Measurements from ENCODE around the gene HS3ST5.

The HS3ST5 gene

GRCh38 chr6:114170958-114171387, 171.8 kb downstream of the HS3ST5 start:
- no peak for TF ChIP-seq FOXP2 (optimal IDR thresholded peaks at IDR 0.05; ENCODE audit: borderline replicate concordance, extremely low read depth, extremely low read length, insufficient read depth)
- TF ChIP-seq, protein P1, sequence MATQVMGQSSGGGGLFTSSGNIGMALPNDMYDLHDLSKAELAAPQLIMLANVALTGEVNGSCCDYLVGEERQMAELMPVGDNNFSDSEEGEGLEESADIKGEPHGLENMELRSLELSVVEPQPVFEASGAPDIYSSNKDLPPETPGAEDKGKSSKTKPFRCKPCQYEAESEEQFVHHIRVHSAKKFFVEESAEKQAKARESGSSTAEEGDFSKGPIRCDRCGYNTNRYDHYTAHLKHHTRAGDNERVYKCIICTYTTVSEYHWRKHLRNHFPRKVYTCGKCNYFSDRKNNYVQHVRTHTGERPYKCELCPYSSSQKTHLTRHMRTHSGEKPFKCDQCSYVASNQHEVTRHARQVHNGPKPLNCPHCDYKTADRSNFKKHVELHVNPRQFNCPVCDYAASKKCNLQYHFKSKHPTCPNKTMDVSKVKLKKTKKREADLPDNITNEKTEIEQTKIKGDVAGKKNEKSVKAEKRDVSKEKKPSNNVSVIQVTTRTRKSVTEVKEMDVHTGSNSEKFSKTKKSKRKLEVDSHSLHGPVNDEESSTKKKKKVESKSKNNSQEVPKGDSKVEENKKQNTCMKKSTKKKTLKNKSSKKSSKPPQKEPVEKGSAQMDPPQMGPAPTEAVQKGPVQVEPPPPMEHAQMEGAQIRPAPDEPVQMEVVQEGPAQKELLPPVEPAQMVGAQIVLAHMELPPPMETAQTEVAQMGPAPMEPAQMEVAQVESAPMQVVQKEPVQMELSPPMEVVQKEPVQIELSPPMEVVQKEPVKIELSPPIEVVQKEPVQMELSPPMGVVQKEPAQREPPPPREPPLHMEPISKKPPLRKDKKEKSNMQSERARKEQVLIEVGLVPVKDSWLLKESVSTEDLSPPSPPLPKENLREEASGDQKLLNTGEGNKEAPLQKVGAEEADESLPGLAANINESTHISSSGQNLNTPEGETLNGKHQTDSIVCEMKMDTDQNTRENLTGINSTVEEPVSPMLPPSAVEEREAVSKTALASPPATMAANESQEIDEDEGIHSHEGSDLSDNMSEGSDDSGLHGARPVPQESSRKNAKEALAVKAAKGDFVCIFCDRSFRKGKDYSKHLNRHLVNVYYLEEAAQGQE (IDR thresholded peaks at IDR 0.05; ENCODE audit: insufficient read depth in 1 of 2, low read depth in 2 of 2, low read length in 2 of 2), result no peak
- no peak for TF ChIP-seq SIN3A (IDR thresholded peaks at IDR 0.05; ENCODE audit: borderline replicate concordance, insufficient read depth, low read length)
- no peak for TF ChIP-seq POLR2AphosphoS5 (IDR thresholded peaks at IDR 0.05; ENCODE audit: low read depth, low read length)
- no peak for TF ChIP-seq TAF1 (IDR thresholded peaks at IDR 0.05; ENCODE audit: borderline replicate concordance, insufficient read depth, low read length)

GRCh38 chr6:114170372-114170771, 172.5 kb downstream of the HS3ST5 start:
- TF ChIP-seq, protein P1 (IDR thresholded peaks at IDR 0.05; ENCODE audit: insufficient read depth in 1 of 2, low read depth in 2 of 2, low read length in 2 of 2), result no peak
- TF ChIP-seq POLR2AphosphoS5 (IDR thresholded peaks at IDR 0.05; ENCODE audit: low read depth, low read length), result no peak
- TF ChIP-seq TAF1 (IDR thresholded peaks at IDR 0.05; ENCODE audit: borderline replicate concordance, insufficient read depth, low read length), result no peak
- no peak for TF ChIP-seq FOXP2 (optimal IDR thresholded peaks at IDR 0.05; ENCODE audit: borderline replicate concordance, extremely low read depth, extremely low read length, insufficient read depth)
- no peak for TF ChIP-seq SIN3A (IDR thresholded peaks at IDR 0.05; ENCODE audit: borderline replicate concordance, insufficient read depth, low read length)

DNA sequence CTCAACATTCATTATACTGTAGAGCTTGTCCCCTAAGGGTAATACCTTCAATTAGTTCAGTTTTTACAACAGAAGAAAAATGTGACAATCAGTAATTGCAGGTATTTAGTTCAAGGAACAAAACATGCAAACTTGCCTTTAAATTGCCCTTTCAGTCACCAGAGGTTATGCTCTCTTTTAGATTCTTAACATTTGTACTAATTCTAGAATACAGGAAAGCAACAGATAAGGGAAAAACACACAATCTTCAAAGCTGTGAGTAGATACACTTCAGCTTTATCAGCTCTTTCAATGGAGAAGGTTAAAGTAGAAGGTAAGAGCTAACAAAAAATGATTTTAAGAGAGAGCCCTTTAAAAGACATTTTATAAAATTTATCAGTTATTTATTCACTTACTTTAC, 173.1 kb downstream of the HS3ST5 start:
- TF ChIP-seq TAF1 (IDR thresholded peaks at IDR 0.05; ENCODE audit: borderline replicate concordance, insufficient read depth, low read length) (no peak), SIN3A (IDR thresholded peaks at IDR 0.05; ENCODE audit: borderline replicate concordance, insufficient read depth, low read length) (no peak)

DNA sequence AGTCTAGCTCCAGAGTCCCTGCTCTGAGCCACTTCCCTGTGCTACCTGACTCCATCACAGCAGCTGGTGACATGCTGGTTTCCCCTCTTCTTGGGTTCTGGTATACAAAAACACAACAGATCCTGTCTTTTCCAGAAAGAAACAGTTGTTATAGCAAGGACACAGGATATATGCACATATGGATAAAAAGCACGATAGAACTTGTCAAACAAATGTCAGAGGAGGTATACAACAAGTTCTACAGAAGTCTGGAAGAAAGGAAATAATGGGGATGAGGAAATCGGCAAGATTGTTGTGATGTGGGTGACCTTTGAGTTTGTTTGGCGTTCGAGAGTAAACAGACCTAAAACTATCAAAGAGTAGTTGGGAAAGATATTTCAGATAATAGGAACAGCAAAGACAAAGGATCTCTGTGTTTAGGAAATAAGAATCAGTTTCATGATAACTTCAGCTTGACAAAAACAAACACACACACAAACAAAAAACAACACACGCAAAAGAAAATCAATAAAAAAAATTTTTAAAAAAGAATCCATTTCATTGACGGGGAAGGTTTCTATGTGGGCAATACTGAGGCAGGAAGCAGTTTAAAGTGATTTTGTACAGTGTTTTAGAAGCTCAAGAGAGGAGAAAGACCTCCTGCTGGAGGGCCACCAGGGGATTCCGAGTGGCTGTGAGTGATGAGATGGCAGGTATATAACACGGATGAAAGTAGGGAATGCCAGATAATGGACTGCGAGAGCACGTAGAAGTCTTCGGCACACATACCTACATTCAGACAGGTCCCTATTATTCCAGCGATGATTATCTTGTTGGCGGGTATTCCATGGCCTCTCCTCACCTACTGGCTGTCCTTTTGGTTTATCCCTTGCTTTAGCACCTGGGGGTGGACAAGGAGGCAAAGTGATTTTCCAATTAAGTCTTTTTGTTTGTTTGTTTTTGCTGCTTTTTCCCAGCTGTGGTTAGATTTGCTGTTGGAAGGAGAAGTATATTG, 174.9 kb downstream of the HS3ST5 start:
- TF ChIP-seq FOXP2 (optimal IDR thresholded peaks at IDR 0.05; ENCODE audit: borderline replicate concordance, extremely low read depth, extremely low read length, insufficient read depth), result no peak
- TF ChIP-seq POLR2AphosphoS5 (IDR thresholded peaks at IDR 0.05; ENCODE audit: low read depth, low read length), result no peak
- TF ChIP-seq TAF1 (IDR thresholded peaks at IDR 0.05; ENCODE audit: borderline replicate concordance, insufficient read depth, low read length), result no peak
- no peak for TF ChIP-seq SIN3A (IDR thresholded peaks at IDR 0.05; ENCODE audit: borderline replicate concordance, insufficient read depth, low read length)
- TF ChIP-seq, protein P1 (IDR thresholded peaks at IDR 0.05; ENCODE audit: insufficient read depth in 1 of 2, low read depth in 2 of 2, low read length in 2 of 2), result no peak

DNA sequence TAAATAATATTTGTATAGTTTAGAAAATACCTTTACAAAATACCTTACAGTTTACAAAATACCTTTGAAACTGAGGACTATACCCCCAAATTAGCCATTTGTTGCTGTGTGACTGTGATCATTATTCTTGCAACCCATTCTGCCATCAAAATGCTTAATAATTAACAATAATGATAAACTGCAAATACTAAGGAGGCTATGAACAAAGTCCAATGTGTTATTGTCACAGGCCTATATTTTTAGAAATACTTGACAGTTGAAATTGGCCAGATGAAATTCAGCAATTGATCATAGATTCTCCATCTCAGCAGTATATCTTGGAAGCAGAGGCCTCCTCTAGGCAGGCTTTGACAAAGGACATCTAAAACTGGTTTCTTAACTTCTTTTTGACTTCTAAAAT, 178.6 kb downstream of the HS3ST5 start:
- TF ChIP-seq FOXP2 (optimal IDR thresholded peaks at IDR 0.05; ENCODE audit: borderline replicate concordance, extremely low read depth, extremely low read length, insufficient read depth) (no peak), SIN3A (IDR thresholded peaks at IDR 0.05; ENCODE audit: borderline replicate concordance, insufficient read depth, low read length) (no peak), TAF1 (IDR thresholded peaks at IDR 0.05; ENCODE audit: borderline replicate concordance, insufficient read depth, low read length) (no peak), POLR2AphosphoS5 (IDR thresholded peaks at IDR 0.05; ENCODE audit: low read depth, low read length) (no peak)
- TF ChIP-seq, protein P1 (IDR thresholded peaks at IDR 0.05; ENCODE audit: insufficient read depth in 1 of 2, low read depth in 2 of 2, low read length in 2 of 2), result no peak

All from PFSK-1 (cell line).